ENCODE data around the gene KIAA0319L.

The KIAA0319L gene

DNA sequence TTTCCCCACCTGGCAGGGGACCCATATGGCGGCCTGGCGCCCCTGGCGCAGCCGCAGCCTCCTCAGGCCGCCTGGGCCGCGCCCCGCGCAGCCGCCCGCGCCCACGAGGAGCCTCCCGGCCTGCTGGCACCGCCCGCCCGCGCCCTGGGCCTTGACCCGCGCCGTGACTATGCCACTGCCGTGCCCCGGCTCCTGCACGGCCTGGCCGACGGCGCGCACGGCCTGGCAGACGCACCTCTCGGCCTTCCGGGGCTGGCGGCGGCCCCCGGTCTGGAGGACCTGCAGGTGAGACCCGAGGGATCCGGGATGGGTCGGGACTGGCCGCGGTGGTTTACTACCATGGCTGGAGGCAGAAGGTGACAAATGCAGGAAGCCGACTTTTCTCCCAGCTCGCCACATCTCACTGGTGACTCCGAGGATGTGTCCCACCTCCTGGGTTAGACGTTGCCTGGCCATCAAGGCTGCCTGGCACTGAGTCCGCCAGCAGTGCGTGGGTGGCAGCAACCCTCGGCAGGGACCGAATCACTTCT, 17.0 kb upstream of the KIAA0319L start:
- no peak for DNase-seq (ENCODE audit: extremely low read depth, insufficient read length)
- no peaks in the 10 kb centered on the region for H3K36me3 ChIP-seq (ENCODE audit: control insufficient read depth, insufficient read depth, low read length)
- no peak overlapping the region for H3K4me3 ChIP-seq (replicated peaks; ENCODE audit: low read depth, low read length)
- H3K27me3 ChIP-seq (replicated peaks; ENCODE audit: control insufficient read depth, insufficient read depth, low read length) = no peaks in the 10 kb centered on the region
- TF ChIP-seq, protein P1, sequence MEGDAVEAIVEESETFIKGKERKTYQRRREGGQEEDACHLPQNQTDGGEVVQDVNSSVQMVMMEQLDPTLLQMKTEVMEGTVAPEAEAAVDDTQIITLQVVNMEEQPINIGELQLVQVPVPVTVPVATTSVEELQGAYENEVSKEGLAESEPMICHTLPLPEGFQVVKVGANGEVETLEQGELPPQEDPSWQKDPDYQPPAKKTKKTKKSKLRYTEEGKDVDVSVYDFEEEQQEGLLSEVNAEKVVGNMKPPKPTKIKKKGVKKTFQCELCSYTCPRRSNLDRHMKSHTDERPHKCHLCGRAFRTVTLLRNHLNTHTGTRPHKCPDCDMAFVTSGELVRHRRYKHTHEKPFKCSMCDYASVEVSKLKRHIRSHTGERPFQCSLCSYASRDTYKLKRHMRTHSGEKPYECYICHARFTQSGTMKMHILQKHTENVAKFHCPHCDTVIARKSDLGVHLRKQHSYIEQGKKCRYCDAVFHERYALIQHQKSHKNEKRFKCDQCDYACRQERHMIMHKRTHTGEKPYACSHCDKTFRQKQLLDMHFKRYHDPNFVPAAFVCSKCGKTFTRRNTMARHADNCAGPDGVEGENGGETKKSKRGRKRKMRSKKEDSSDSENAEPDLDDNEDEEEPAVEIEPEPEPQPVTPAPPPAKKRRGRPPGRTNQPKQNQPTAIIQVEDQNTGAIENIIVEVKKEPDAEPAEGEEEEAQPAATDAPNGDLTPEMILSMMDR (IDR thresholded peaks at IDR 0.05; ENCODE audit: insufficient read depth, low read length, poor library complexity, severe bottlenecking) = no peak

DNA sequence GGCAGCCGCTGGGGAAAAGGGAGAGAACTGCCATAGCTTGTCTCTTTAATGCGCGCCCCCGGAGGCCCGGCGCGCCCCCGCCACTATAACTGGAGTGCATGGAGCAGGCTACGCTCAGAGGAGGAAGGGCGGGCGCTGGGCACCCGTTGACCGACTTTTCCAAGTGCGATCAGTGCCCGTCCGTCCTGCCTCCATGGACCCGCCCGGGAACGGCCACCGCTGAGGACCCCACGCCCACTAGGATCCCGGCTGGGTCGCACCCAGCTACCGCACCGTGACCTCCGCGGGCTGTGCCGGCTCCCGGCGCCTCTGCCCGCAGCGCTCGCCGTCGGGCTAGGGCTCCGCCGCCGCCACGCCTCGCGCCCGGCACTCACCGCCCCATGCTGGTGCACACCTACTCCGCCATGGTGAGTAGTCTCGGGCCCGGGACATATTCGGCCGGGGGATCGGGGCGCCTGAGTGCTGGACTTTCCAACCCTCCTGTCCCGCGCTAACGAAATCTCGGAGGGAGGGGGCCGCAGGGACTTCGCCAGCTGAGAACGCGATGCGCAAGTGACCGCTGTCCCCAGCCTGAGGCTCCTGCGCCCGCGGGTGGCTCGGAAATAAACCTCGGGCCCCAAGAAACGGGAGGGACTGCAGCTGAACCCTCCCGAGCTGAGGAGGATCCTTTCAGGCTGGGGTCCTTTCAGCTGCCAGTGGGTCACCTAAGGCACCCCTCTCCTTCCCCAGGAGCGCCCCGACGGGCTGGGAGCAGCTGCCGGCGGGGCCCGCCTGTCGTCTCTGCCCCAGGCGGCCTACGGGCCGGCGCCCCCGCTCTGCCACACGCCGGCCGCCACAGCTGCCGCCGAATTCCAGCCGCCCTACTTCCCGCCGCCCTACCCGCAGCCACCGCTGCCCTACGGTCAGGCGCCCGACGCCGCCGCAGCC, 16.3 kb upstream of the KIAA0319L start, which contains the start of gene TFAP2E:
Gene TFAP2E, plus strand, starts transcription at position 117 of the 927 bp plus-strand sequence. Its CDS starts 264 bp downstream, at position 381.
- H3K4me3 ChIP-seq (replicated peaks; ENCODE audit: low read depth, low read length) = peak within 1 kb of the TSS; percentile 31; the same call in 1 of the 2 replicates
- DNase-seq (ENCODE audit: extremely low read depth, insufficient read length) = no peak

DNA sequence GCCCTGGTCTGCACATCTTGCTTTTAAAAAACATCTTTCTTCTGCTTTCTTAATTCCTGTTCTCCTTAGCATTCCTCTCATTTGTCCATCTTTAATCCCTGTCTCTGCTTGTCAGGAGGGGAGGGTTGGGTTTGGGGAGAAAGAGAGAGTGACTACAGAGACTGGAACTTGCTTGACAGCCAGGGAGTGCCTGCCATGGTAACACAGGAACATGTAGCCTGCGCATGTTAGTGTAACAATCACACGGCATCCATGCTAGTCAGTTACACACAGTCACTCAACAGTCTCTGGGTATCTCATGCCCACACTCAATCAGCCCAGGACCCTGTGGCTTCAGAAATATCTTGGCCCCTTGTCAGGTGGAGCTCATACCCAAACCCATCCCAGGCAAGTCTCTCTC, 15.1 kb upstream of the KIAA0319L start:
- Histone ChIP-seq H3K36me3 (ENCODE audit: control insufficient read depth, insufficient read depth, low read length) (no peaks in the 10 kb centered on the region), H3K4me3 (replicated peaks; ENCODE audit: low read depth, low read length) (no peak overlapping the region), H3K27me3 (replicated peaks; ENCODE audit: control insufficient read depth, insufficient read depth, low read length) (no peaks in the 10 kb centered on the region)
- DNase-seq (ENCODE audit: extremely low read depth, insufficient read length) = no peak
- TF ChIP-seq, protein P1 (IDR thresholded peaks at IDR 0.05; ENCODE audit: insufficient read depth, low read length, poor library complexity, severe bottlenecking) = no peak

More for the DNA sequence above, 16.3 kb upstream of the KIAA0319L start, which contains the start of gene TFAP2E:
- TF ChIP-seq, protein P1 (IDR thresholded peaks at IDR 0.05; ENCODE audit: insufficient read depth, low read length, poor library complexity, severe bottlenecking) = no peak
- Histone ChIP-seq H3K27me3 (replicated peaks; ENCODE audit: control insufficient read depth, insufficient read depth, low read length) (no peaks in the 10 kb centered on the region), H3K36me3 (ENCODE audit: control insufficient read depth, insufficient read depth, low read length) (no peaks in the 10 kb centered on the region)

DNA sequence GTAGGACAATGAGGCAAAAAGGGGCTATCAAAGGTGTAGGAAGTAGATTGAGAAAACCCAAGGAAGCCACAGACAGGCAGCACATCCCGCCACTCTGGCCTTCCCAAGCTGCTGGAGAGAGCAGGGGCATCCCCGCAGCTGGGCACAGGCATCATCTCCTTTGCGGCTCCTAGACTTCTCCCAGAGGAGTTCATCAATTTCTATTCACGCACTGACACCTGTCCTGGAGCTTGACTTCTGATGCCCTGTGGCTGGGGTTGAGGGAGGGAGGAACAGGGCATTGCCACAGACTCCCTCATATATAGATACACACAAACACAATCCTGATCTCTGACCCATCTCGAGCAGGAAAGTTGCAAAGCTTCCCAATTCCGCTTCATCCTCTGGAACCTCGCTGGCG, 14.1 kb upstream of the KIAA0319L start:
- TF ChIP-seq, protein P1 (IDR thresholded peaks at IDR 0.05; ENCODE audit: insufficient read depth, low read length, poor library complexity, severe bottlenecking) = no peak
- Histone ChIP-seq H3K27me3 (replicated peaks; ENCODE audit: control insufficient read depth, insufficient read depth, low read length) (no peaks in the 10 kb centered on the region), H3K36me3 (ENCODE audit: control insufficient read depth, insufficient read depth, low read length) (peaks cover 2% of the 10 kb centered on the region), H3K4me3 (replicated peaks; ENCODE audit: low read depth, low read length) (no peak overlapping the region)
- no peak for DNase-seq (ENCODE audit: extremely low read depth, insufficient read length)

DNA sequence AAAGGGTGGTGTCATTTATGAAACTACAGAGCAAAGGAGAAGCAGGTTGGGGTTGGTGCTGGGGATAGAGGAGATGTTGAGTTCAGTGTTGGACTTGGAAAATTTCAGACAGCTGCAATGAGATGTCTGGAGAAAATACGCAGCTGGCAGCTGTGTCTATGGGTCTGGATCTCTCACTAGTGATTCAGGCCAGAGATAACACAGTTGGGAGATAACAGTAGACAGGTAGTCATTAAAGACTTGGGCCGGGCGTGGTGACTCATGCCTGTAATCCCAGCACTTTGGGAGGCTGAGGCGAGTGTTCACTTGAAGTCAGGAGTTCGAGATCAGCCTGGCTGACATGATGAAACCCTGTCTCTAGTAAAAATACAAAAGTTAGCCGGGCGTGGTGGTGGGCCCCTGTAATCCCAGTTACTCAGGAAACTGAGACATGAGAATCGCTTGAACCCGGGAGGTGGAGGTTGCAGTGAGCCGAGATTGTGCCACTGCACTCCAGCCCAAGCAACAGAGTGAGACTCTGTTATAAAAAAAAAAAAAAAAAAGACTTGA, 13.5 kb upstream of the KIAA0319L start:
- TF ChIP-seq, protein P1 (IDR thresholded peaks at IDR 0.05; ENCODE audit: insufficient read depth, low read length, poor library complexity, severe bottlenecking) = no peak
- no peak for DNase-seq (ENCODE audit: extremely low read depth, insufficient read length)
- Histone ChIP-seq H3K27me3 (replicated peaks; ENCODE audit: control insufficient read depth, insufficient read depth, low read length) (no peaks in the 10 kb centered on the region), H3K4me3 (replicated peaks; ENCODE audit: low read depth, low read length) (no peak overlapping the region), H3K36me3 (ENCODE audit: control insufficient read depth, insufficient read depth, low read length) (peaks cover 6% of the 10 kb centered on the region)

All from GM06990 (cell line).